Sigmoid colon (tissue), 7 donors: ENCODE data around the gene SERPING1. TPM values are rescaled to one million over a fixed set of nuclear protein-coding genes. Genes with fewer than 3 reads are reported as not detected.

ENCODE experiments used
- DNase-seq: peaks from one replicate; pipeline ENCODE4 v3.0.0-alpha.2; 2019
- H3K27ac ChIP-seq, 4 donors: fragments of 200-600 bp; sonication (generic); one replicate each; pipeline ENCODE4 v1.5.1; 2016 to 2019; ENCODE audit warnings: mild to moderate bottlenecking in 1 of 4
- H3K27me3 ChIP-seq, 3 donors: fragments of 200-600 bp; sonication (generic); one replicate each; pipeline ENCODE4 v1.5.1; 2019; ENCODE audit warnings: mild to moderate bottlenecking in 1 of 3
- H3K36me3 ChIP-seq, 4 donors: fragments of 200-600 bp; sonication (generic); one replicate each; pipeline ENCODE4 v1.5.1; 2016 to 2019
- H3K4me1 ChIP-seq, 4 donors: fragments of 200-600 bp; sonication (generic); one replicate each; pipeline ENCODE4 v1.5.1; 2017 to 2019
- H3K4me3 ChIP-seq, 4 donors: fragments of 200-600 bp; sonication (generic); one replicate each; pipeline ENCODE4 v1.5.1; 2017 to 2019; ENCODE audit warnings: mild to moderate bottlenecking in 2 of 4, moderate library complexity in 1 of 4
- H3K9me3 ChIP-seq, 4 donors: fragments of 200-600 bp in 3 of 4; sonication (generic) in 3 of 4; one replicate each; pipeline versions ENCODE4 v1.5.1 to v1.6.1; 2013 to 2019
- EP300 ChIP-seq, 4 donors: sonication (generic); formaldehyde crosslinking; IDR thresholded peaks; one replicate each; pipeline ENCODE4 v1.6.1; 2017; ENCODE audit warnings: antibody characterized with exemption in 4 of 4
- POLR2A ChIP-seq, 2 donors: fragments of 450-650 bp; IDR thresholded peaks; one replicate each; pipeline ENCODE4 v1.6.1; 2016; ENCODE audit warnings: antibody characterized with exemption in 2 of 2, mild to moderate bottlenecking in 2 of 2, moderate library complexity in 2 of 2
- POLR2AphosphoS5 ChIP-seq, 4 donors: sonication (generic); formaldehyde crosslinking; IDR thresholded peaks; one replicate each; pipeline ENCODE4 v1.6.1; 2017; ENCODE audit warnings: antibody characterized with exemption in 4 of 4
- WGBS, 2 donors: extraction: QIAGEN DNeasy Blood & Tissue Kit; methylation state at CpG; one replicate each; pipeline ENCODE4 v1.1.7; 2013; 5-methylcytosine and 5-hydroxymethylcytosine counted together
- intact Hi-C: fragments of 100-400 bp; cut with DNase I; formaldehyde crosslinking; loops from one replicate; pipeline ENCODE4 v1.15.1; 2023
- polyA plus RNA-seq, 3 donors: library from polyadenylated mRNA; stranded (reverse); fragments of 200-250 nt; gene quantifications; one replicate each; pipeline ENCODE4 v1.2.3, GENCODE V29; 2013
- total RNA-seq, 4 donors: library from RNA; depleted of rRNA; stranded (reverse); fragments of >200 nt; gene quantifications; one replicate each; pipeline ENCODE4 v1.1.0, GENCODE V29; 2016
- TF ChIP-seq, protein P1 (sequence below), 4 experiments: fragments of 450-650 bp in 3 of 4; fragments of 200-600 bp in 1 of 4; IDR thresholded peaks; one replicate each; pipeline ENCODE4 v1.5.1; 2016 to 2019; ENCODE audit warnings: antibody characterized with exemption in 4 of 4, mild to moderate bottlenecking in 3 of 4, moderate library complexity in 2 of 4
- donor health status: healthy with polysubstance abuse.
- donor health status: Bipolar disorder and iron deficiency.
- donor health status: healthy.

Gene SERPING1
- total and polyA plus RNA-seq, 7 donors = 24.5 to 397 (median 214) TPM

GRCh38 chr11:57601297-57601696 is 3.8 kb downstream of the SERPING1 start:
- H3K27me3 ChIP-seq = no peaks in the 10 kb centered on the region
- no peak for DNase-seq
- TF ChIP-seq EP300 (IDR thresholded peaks at IDR 0.05) = no peak
- TF ChIP-seq, protein P1, sequence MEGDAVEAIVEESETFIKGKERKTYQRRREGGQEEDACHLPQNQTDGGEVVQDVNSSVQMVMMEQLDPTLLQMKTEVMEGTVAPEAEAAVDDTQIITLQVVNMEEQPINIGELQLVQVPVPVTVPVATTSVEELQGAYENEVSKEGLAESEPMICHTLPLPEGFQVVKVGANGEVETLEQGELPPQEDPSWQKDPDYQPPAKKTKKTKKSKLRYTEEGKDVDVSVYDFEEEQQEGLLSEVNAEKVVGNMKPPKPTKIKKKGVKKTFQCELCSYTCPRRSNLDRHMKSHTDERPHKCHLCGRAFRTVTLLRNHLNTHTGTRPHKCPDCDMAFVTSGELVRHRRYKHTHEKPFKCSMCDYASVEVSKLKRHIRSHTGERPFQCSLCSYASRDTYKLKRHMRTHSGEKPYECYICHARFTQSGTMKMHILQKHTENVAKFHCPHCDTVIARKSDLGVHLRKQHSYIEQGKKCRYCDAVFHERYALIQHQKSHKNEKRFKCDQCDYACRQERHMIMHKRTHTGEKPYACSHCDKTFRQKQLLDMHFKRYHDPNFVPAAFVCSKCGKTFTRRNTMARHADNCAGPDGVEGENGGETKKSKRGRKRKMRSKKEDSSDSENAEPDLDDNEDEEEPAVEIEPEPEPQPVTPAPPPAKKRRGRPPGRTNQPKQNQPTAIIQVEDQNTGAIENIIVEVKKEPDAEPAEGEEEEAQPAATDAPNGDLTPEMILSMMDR (IDR thresholded peaks at IDR 0.05) = no peak
- no peak for TF ChIP-seq POLR2A (IDR thresholded peaks at IDR 0.05)
- TF ChIP-seq POLR2AphosphoS5 (IDR thresholded peaks at IDR 0.05) = no peak
- no peak overlapping the region for H3K4me3 ChIP-seq
- H3K36me3 ChIP-seq = peaks cover 4 to 50% (median 7%) of the 10 kb centered on the region in 4 donors
- no peak overlapping the region for H3K27ac ChIP-seq
- 87 to 93% methylated on average over 3 of the region's 3 CpGs for WGBS, 2 donors
- peaks cover 0 to 22% (median 13%) of the 10 kb centered on the region in 4 donors for H3K4me1 ChIP-seq
- intact Hi-C loops = no loop called here
- no peaks in the 10 kb centered on the region for H3K9me3 ChIP-seq

GRCh38 chr11:57604296-57605027 is 7.0 kb downstream of the SERPING1 start:
- peaks cover 4 to 80% (median 13%) of the 10 kb centered on the region in 4 donors for H3K36me3 ChIP-seq
- 51 to 54% methylated on average over 8 of the region's 8 CpGs for WGBS, 2 donors
- DNase-seq = no peak
- H3K4me1 ChIP-seq = peaks cover 0 to under 1% (median 0%) of the 10 kb centered on the region in 4 donors
- TF ChIP-seq, protein P1 (IDR thresholded peaks at IDR 0.05) = no peak
- TF ChIP-seq POLR2AphosphoS5 (IDR thresholded peaks at IDR 0.05) (no peak), POLR2A (IDR thresholded peaks at IDR 0.05) (no peak), EP300 (IDR thresholded peaks at IDR 0.05) (no peak)
- intact Hi-C loops = no loop called here
- no peak overlapping the region for H3K4me3 ChIP-seq
- H3K27ac ChIP-seq = no peak overlapping the region
- H3K9me3 ChIP-seq = no peaks in the 10 kb centered on the region
- no peaks in the 10 kb centered on the region for H3K27me3 ChIP-seq

- no peak for DNase-seq
- Histone ChIP-seq H3K27ac (no peak overlapping the region), H3K4me3 (no peak overlapping the region), H3K36me3 (peaks cover 4 to 84% (median 13%) of the 10 kb centered on the region in 4 donors), H3K4me1 (no peaks in the 10 kb centered on the region), H3K9me3 (no peaks in the 10 kb centered on the region), H3K27me3 (no peaks in the 10 kb centered on the region)
- TF ChIP-seq, protein P1 (IDR thresholded peaks at IDR 0.05) = no peak
- TF ChIP-seq POLR2AphosphoS5 (IDR thresholded peaks at IDR 0.05) (no peak), EP300 (IDR thresholded peaks at IDR 0.05) (no peak), POLR2A (IDR thresholded peaks at IDR 0.05) (no peak)
- WGBS, 2 donors = 92 to 93% methylated on average over 5 of the region's 5 CpGs
- intact Hi-C loops = no loop called here
Observed at GRCh38 chr11:57605028-57605420, 7.5 kb downstream of the SERPING1 start.

DNA sequence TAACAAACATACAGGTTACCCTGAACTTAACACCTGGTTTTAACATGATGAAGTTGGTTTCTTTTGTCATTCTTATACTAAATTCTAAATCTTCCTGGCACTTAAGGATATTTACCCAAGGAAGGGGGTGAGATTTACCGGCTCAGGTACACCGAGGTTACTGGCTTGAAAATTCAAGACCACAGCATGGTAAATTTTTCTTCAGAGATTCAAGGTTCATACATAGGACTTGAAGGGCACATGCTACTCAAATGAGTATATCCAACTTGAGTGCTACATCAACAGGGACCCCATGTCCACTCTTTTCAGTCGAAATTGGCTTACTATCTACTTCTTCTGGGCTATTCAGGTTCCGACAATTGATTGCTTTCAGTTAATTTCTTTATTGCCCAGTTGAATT is 12.7 kb downstream of the SERPING1 start:
- Histone ChIP-seq H3K36me3 (peaks cover 0 to 97% (median 33%) of the 10 kb centered on the region in 4 donors), H3K9me3 (no peaks in the 10 kb centered on the region), H3K4me1 (no peaks in the 10 kb centered on the region), H3K27me3 (no peaks in the 10 kb centered on the region), H3K27ac (no peak overlapping the region), H3K4me3 (no peak overlapping the region)
- intact Hi-C loops = no loop called here
- DNase-seq = no peak
- TF ChIP-seq EP300 (IDR thresholded peaks at IDR 0.05) = no peak
- no peak for TF ChIP-seq POLR2AphosphoS5 (IDR thresholded peaks at IDR 0.05)
- TF ChIP-seq, protein P1 (IDR thresholded peaks at IDR 0.05) = no peak
- WGBS, 2 donors = 73 to 88% methylated on average over 4 of the region's 4 CpGs
